ENCODE data around the gene RBM33. TPM values are rescaled to one million over a fixed set of nuclear protein-coding genes. Genes with fewer than 3 reads are reported as not detected.
A peak's percentile ranks its signal among the peaks of the same experiment; 100 is the strongest.

RBM33 gene
- total and polyA plus RNA-seq, 9 of the 15 experiments (the other 6 are each of a cell fraction or from before 2014, with no cell fraction given): 4.4 to 80.7 (median 27.3) TPM

DNA sequence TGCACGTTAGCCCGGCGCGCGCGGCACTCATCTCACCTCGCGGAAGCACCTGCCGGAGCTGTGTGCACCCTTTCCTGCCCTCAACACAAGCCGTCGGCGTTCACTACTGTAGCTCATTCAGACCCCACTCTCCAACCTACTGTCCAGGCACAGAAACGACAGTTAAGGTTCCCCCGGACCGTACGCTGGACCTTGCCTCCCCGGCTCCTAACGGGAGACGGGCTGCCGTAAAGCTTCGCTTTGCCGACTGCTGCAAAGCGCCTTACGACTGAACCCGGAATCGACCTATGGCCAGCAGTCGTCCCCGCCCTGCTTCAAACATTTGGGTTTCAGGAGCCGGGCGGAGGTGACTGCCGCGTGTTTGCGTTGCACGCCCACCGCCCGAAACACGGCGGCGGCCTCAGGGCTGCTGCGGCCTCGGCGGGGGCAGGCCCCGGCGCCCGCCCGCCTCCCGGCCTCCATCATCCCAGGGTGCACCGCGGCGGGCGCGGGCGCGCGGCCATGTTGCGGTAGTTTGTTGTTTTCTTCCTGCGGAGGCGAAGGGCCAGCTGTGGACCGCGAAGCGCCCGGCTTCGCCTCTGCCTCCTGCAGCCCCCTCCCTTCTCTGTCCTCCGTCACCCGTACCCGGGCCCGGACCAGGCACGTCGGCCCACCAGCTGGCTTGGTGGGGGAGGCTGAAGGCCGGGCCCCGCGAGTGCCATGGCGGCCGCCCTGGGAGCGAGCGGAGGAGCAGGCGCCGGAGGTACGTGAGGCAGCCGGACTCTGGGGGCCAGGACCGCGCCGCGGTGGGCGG lies at the start of gene RBM33 (continued):
- TF ChIP-seq, protein P1, sequence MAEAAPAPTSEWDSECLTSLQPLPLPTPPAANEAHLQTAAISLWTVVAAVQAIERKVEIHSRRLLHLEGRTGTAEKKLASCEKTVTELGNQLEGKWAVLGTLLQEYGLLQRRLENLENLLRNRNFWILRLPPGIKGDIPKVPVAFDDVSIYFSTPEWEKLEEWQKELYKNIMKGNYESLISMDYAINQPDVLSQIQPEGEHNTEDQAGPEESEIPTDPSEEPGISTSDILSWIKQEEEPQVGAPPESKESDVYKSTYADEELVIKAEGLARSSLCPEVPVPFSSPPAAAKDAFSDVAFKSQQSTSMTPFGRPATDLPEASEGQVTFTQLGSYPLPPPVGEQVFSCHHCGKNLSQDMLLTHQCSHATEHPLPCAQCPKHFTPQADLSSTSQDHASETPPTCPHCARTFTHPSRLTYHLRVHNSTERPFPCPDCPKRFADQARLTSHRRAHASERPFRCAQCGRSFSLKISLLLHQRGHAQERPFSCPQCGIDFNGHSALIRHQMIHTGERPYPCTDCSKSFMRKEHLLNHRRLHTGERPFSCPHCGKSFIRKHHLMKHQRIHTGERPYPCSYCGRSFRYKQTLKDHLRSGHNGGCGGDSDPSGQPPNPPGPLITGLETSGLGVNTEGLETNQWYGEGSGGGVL (CRISPR knock-in tag; IDR thresholded peaks at IDR 0.05): no peak
- TF ChIP-seq ZFP36 (IDR thresholded peaks at IDR 0.05; ENCODE audit: low read depth, low read length, partially characterized antibody) (peak; percentile 78), POLR3G (IDR thresholded peaks at IDR 0.05; ENCODE audit: extremely low read depth, insufficient read length, insufficient replicate concordance) (no peak), ZNF134 (CRISPR knock-in tag; conservative IDR thresholded peaks at IDR 0.05) (0 out of 2 replicates have a peak, but pooled peaks have one; percentile 26), BCL6 (CRISPR knock-in tag; IDR thresholded peaks at IDR 0.05) (0 out of 2 replicates have a peak, but pooled peaks have one; percentile 13), SIX5 (IDR thresholded peaks at IDR 0.05; ENCODE audit: borderline replicate concordance in 1 of 2, insufficient read depth in 1 of 2, low read depth in 1 of 2, low read length in 2 of 2) (no peak; a peak in 1 of 4 replicates), BMI1 (IDR thresholded peaks at IDR 0.05; ENCODE audit: low read length) (no peak), SMAD4 (CRISPR knock-in tag; conservative IDR thresholded peaks at IDR 0.05) (peak; percentile 50; the same call in 1 of the 2 replicates), C11orf30 (IDR thresholded peaks at IDR 0.05; ENCODE audit: low read depth) (peak; percentile 30), JUNB (CRISPR knock-in tag; conservative IDR thresholded peaks at IDR 0.05) (no peak), ZNF253 (CRISPR knock-in tag; conservative IDR thresholded peaks at IDR 0.05) (no peak), RFX7 (CRISPR knock-in tag; IDR thresholded peaks at IDR 0.05) (no peak), HOXB6 (CRISPR knock-in tag; IDR thresholded peaks at IDR 0.05; ENCODE audit: borderline replicate concordance) (no peak), NFRKB (IDR thresholded peaks at IDR 0.05; ENCODE audit: low read depth) (peak; percentile 97)
- TF ChIP-seq, protein P2, sequence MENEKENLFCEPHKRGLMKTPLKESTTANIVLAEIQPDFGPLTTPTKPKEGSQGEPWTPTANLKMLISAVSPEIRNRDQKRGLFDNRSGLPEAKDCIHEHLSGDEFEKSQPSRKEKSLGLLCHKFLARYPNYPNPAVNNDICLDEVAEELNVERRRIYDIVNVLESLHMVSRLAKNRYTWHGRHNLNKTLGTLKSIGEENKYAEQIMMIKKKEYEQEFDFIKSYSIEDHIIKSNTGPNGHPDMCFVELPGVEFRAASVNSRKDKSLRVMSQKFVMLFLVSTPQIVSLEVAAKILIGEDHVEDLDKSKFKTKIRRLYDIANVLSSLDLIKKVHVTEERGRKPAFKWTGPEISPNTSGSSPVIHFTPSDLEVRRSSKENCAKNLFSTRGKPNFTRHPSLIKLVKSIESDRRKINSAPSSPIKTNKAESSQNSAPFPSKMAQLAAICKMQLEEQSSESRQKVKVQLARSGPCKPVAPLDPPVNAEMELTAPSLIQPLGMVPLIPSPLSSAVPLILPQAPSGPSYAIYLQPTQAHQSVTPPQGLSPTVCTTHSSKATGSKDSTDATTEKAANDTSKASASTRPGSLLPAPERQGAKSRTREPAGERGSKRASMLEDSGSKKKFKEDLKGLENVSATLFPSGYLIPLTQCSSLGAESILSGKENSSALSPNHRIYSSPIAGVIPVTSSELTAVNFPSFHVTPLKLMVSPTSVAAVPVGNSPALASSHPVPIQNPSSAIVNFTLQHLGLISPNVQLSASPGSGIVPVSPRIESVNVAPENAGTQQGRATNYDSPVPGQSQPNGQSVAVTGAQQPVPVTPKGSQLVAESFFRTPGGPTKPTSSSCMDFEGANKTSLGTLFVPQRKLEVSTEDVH (IDR thresholded peaks at IDR 0.05; ENCODE audit: low read depth, partially characterized antibody): peak; percentile 58
- TF ChIP-seq, protein P3, sequence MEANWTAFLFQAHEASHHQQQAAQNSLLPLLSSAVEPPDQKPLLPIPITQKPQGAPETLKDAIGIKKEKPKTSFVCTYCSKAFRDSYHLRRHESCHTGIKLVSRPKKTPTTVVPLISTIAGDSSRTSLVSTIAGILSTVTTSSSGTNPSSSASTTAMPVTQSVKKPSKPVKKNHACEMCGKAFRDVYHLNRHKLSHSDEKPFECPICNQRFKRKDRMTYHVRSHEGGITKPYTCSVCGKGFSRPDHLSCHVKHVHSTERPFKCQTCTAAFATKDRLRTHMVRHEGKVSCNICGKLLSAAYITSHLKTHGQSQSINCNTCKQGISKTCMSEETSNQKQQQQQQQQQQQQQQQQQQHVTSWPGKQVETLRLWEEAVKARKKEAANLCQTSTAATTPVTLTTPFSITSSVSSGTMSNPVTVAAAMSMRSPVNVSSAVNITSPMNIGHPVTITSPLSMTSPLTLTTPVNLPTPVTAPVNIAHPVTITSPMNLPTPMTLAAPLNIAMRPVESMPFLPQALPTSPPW (CRISPR knock-in tag; IDR thresholded peaks at IDR 0.05): peak; percentile 66; the same call in 1 of the 2 replicates
- TF ChIP-seq, protein P4, sequence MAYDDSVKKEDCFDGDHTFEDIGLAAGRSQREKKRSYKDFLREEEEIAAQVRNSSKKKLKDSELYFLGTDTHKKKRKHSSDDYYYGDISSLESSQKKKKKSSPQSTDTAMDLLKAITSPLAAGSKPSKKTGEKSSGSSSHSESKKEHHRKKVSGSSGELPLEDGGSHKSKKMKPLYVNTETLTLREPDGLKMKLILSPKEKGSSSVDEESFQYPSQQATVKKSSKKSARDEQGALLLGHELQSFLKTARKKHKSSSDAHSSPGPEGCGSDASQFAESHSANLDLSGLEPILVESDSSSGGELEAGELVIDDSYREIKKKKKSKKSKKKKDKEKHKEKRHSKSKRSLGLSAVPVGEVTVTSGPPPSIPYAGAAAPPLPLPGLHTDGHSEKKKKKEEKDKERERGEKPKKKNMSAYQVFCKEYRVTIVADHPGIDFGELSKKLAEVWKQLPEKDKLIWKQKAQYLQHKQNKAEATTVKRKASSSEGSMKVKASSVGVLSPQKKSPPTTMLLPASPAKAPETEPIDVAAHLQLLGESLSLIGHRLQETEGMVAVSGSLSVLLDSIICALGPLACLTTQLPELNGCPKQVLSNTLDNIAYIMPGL (CRISPR knock-in tag; IDR thresholded peaks at IDR 0.05): no peak; the same call in 1 of the 2 replicates

Data from K562 (cell line).